Bone marrow (tissue), 2 donors: ENCODE results near the gene PDE1C.
"Not testable (repeated sequence)": the region's sequence is repeated elsewhere in the genome, so short reads cannot be mapped to it uniquely, and the experiment has no call there.

ENCODE experiments used
- DNase-seq, 2 donors: peaks; one replicate each; lab custom pipeline; 2025; lab: John Stamatoyannopoulos, UW

PDE1C gene

GRCh38 chr7:32070406-32071360 is at the start of gene PDE1C:
TSS of gene PDE1C (minus strand) at chr7:32070407.
- no peak for DNase-seq

- no peak for DNase-seq
Measured at GRCh38 chr7:32119790-32120196, 49.6 kb upstream of the PDE1C start.

- no peak for DNase-seq
Measured at GRCh38 chr7:32117837-32118236, 47.6 kb upstream of the PDE1C start.

- no peak for DNase-seq
Measured at GRCh38 chr7:32116436-32116835, 46.2 kb upstream of the PDE1C start.

GRCh38 chr7:32115831-32116230 is 45.6 kb upstream of the PDE1C start:
- DNase-seq, result no peak

- DNase-seq, result no peak
Measured at GRCh38 chr7:32108651-32109050, 38.4 kb upstream of the PDE1C start.

- no peak for DNase-seq
Measured at GRCh38 chr7:32104766-32105165, 34.6 kb upstream of the PDE1C start.

GRCh38 chr7:32103361-32103760 is 33.2 kb upstream of the PDE1C start:
- no peak for DNase-seq

- no peak for DNase-seq
Measured at GRCh38 chr7:32102432-32102873, 32.2 kb upstream of the PDE1C start.

- no peak for DNase-seq
Measured at GRCh38 chr7:32100407-32100907, 30.2 kb upstream of the PDE1C start.

GRCh38 chr7:32094516-32094915 is 24.3 kb upstream of the PDE1C start:
- no peak for DNase-seq

GRCh38 chr7:32093415-32094408 is 23.5 kb upstream of the PDE1C start:
- no peak for DNase-seq

GRCh38 chr7:32092346-32092745 is 22.1 kb upstream of the PDE1C start:
- no peak for DNase-seq

- DNase-seq, result no peak
Measured at GRCh38 chr7:32091608-32092210, 21.5 kb upstream of the PDE1C start.

- no peak for DNase-seq
Measured at GRCh38 chr7:32089678-32090077, 19.5 kb upstream of the PDE1C start.

- DNase-seq, result no peak
Measured at GRCh38 chr7:32089256-32089655, 19.0 kb upstream of the PDE1C start.

GRCh38 chr7:32088451-32088881 is 18.3 kb upstream of the PDE1C start:
- no peak for DNase-seq

GRCh38 chr7:32079510-32079909 is 9.3 kb upstream of the PDE1C start:
- no peak for DNase-seq

- DNase-seq, result no peak
Measured at GRCh38 chr7:32078824-32079223, 8.6 kb upstream of the PDE1C start.

- DNase-seq, result no peak
Measured at GRCh38 chr7:32077806-32078205, 7.6 kb upstream of the PDE1C start.

- DNase-seq, result not testable (repeated sequence)
Measured at GRCh38 chr7:32076802-32077201, 6.6 kb upstream of the PDE1C start.

GRCh38 chr7:32075612-32076011 is 5.4 kb upstream of the PDE1C start:
- no peak for DNase-seq
